HepG2 (cell line): ENCODE results near the gene PPP2R2D. TPM values are rescaled to one million over a fixed set of nuclear protein-coding genes. Genes with fewer than 3 reads are reported as not detected.

Source experiments
- ATF1 ChIP-seq: IDR thresholded peaks from 2 replicates; pipeline ENCODE4 v1.6.1; 2016; ENCODE audit warnings: mild to moderate bottlenecking, control low read depth
- BCL6 ChIP-seq: IDR thresholded peaks from 2 replicates; pipeline ENCODE4 v1.6.1; 2016; ENCODE audit warnings: missing genetic modification reagents, missing compliant biosample characterization
- CENPX ChIP-seq: sonication (generic); formaldehyde crosslinking; IDR thresholded peaks from 2 replicates; pipeline ENCODE4 v1.9.0; 2021; ENCODE audit warnings: mild to moderate bottlenecking, missing genetic modification reagents, moderate library complexity
- KMT2A ChIP-seq: sonication (generic); formaldehyde crosslinking; IDR thresholded peaks from 2 replicates; pipeline ENCODE4 v1.4.0; 2020; ENCODE audit warnings: missing genetic modification reagents
- LCORL ChIP-seq, 2 experiments: fragments of 450-650 bp in 1 of 2; sonication (generic) in 1 of 2; formaldehyde crosslinking in 1 of 2; IDR thresholded peaks; 2 replicates each; pipeline versions ENCODE4 v1.5.0 to v1.6.1; 2017 to 2020; ENCODE audit warnings: antibody characterized with exemption in 1 of 2, missing genetic modification reagents in 1 of 2
- PLRG1 ChIP-seq: fragments of 450-650 bp; conservative IDR thresholded peaks from 2 replicates; pipeline ENCODE4 v1.6.1; 2016
- PLSCR1 ChIP-seq: sonication (generic); formaldehyde crosslinking; IDR thresholded peaks from 2 replicates; pipeline ENCODE4 v1.5.0; 2020; ENCODE audit warnings: missing genetic modification reagents, mild to moderate bottlenecking, borderline replicate concordance
- PRDM15 ChIP-seq: sonication (generic); formaldehyde crosslinking; IDR thresholded peaks from 2 replicates; pipeline ENCODE4 v1.4.0; 2020; ENCODE audit warnings: missing genetic modification reagents
- SCMH1 ChIP-seq: sonication (generic); formaldehyde crosslinking; IDR thresholded peaks from 2 replicates; pipeline ENCODE4 v1.9.0; 2021; ENCODE audit warnings: missing genetic modification reagents, mild to moderate bottlenecking, borderline replicate concordance
- ZNF142 ChIP-seq: sonication (generic); formaldehyde crosslinking; IDR thresholded peaks from 2 replicates; pipeline ENCODE4 v1.4.0; 2020; ENCODE audit warnings: missing genetic modification reagents
- ZNF580 ChIP-seq: IDR thresholded peaks from 2 replicates; pipeline ENCODE4 v1.6.1; 2016; ENCODE audit warnings: low read depth, borderline replicate concordance
- ZNF775 ChIP-seq: sonication (generic); formaldehyde crosslinking; IDR thresholded peaks from 2 replicates; pipeline ENCODE4 v1.4.0; 2020; ENCODE audit warnings: missing genetic modification reagents, mild to moderate bottlenecking, moderate library complexity, borderline replicate concordance
- polyA plus RNA-seq, 8 experiments: library from polyadenylated mRNA; depleted of rRNA in 3 of 8; stranded (reverse) in 7 of 8; unstranded in 1 of 8; fragments of >200 nt; fragmentation: Illumina TruSeq in 4 of 8; extraction: Trizol in 4 of 8; gene quantifications; 2 replicates each; pipeline versions ENCODE4 v1.2.1 to v1.2.3, GENCODE V29; 2011 to 2016; ENCODE audit warnings: low read depth in 4 of 8, missing spikeins in 1 of 8, mixed read lengths in 1 of 8; ENCODE audit not compliant: insufficient read depth in 1 of 8
- total RNA-seq, 5 experiments: library from RNA; depleted of rRNA; stranded (reverse); fragments of >200 nt; fragmentation: Illumina TruSeq; extraction: Trizol; gene quantifications; 2 replicates each; pipeline ENCODE4 v1.2.3, GENCODE V29; 2016; ENCODE audit warnings: low read depth in 1 of 5
- TF ChIP-seq, protein P1 (sequence below): sonication (generic); formaldehyde crosslinking; IDR thresholded peaks from 2 replicates; pipeline ENCODE4 v1.5.1; 2020; ENCODE audit warnings: mild to moderate bottlenecking, missing genetic modification reagents, moderate library complexity

PPP2R2D gene
- total and polyA plus RNA-seq, 2 of the 13 experiments (the other 11 are each of a cell fraction or from before 2014, with no cell fraction given) = 32.7 to 33.2 TPM

GRCh38 chr10:131998845-131999681 lies 98.3 kb downstream of the PPP2R2D start (continued):
- TF ChIP-seq, protein P1, sequence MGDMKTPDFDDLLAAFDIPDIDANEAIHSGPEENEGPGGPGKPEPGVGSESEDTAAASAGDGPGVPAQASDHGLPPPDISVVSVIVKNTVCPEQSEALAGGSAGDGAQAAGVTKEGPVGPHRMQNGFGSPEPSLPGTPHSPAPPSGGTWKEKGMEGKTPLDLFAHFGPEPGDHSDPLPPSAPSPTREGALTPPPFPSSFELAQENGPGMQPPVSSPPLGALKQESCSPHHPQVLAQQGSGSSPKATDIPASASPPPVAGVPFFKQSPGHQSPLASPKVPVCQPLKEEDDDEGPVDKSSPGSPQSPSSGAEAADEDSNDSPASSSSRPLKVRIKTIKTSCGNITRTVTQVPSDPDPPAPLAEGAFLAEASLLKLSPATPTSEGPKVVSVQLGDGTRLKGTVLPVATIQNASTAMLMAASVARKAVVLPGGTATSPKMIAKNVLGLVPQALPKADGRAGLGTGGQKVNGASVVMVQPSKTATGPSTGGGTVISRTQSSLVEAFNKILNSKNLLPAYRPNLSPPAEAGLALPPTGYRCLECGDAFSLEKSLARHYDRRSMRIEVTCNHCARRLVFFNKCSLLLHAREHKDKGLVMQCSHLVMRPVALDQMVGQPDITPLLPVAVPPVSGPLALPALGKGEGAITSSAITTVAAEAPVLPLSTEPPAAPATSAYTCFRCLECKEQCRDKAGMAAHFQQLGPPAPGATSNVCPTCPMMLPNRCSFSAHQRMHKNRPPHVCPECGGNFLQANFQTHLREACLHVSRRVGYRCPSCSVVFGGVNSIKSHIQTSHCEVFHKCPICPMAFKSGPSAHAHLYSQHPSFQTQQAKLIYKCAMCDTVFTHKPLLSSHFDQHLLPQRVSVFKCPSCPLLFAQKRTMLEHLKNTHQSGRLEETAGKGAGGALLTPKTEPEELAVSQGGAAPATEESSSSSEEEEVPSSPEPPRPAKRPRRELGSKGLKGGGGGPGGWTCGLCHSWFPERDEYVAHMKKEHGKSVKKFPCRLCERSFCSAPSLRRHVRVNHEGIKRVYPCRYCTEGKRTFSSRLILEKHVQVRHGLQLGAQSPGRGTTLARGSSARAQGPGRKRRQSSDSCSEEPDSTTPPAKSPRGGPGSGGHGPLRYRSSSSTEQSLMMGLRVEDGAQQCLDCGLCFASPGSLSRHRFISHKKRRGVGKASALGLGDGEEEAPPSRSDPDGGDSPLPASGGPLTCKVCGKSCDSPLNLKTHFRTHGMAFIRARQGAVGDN = peak; percentile 92
- TF ChIP-seq SCMH1 (CRISPR knock-in tag) (no peak), LCORL (IDR thresholded peaks at IDR 0.05) (no peak), LCORL (CRISPR knock-in tag; IDR thresholded peaks at IDR 0.05) (0 out of 2 replicates have a peak, but pooled peaks have one; percentile 33), CENPX (no peak), ATF1 (CRISPR knock-in tag) (no peak), PRDM15 (CRISPR knock-in tag) (no peak), ZNF142 (CRISPR knock-in tag) (peak; percentile 18; the same call in 1 of the 2 replicates), PLRG1 (no peak), ZNF580 (CRISPR knock-in tag) (0 out of 2 replicates have a peak, but pooled peaks have one; percentile 38), ZNF775 (CRISPR knock-in tag) (no peak), PLSCR1 (CRISPR knock-in tag) (no peak), KMT2A (CRISPR knock-in tag) (no peak), BCL6 (CRISPR knock-in tag) (no peak)
